Pancreas (tissue), 10 donors: ENCODE results near the gene SORL1-AS1.

Source experiments
- ATAC-seq, 4 donors: fragments of 200-7000 bp; cut with Tn5 transposase; one replicate each; pipeline versions ENCODE4 v1.8.0 to v1.9.1; 2020; ENCODE audit warnings: mild to moderate bottlenecking in 4 of 4, moderate library complexity in 4 of 4
- DNase-seq, 6 donors: peaks; one replicate each; pipeline ENCODE4 v3.0.0-alpha.2; 2020
- FAIRE-seq: peaks from 2 replicates; lab custom pipeline; 2012; peaks lifted over from hg19 to GRCh38; lab: Jason Lieb, UNC
- H3K27ac ChIP-seq, 4 donors: fragments of 200-600 bp; sonication (generic); 1 replicate in 3 of 4; 2 replicates in 1 of 4; pipeline versions ENCODE4 v1.5.0 to v1.8.0; 2020
- H3K27me3 ChIP-seq, 4 donors: fragments of 200-600 bp; one replicate each; pipeline ENCODE4 v1.8.0; 2021
- H3K36me3 ChIP-seq, 3 donors: fragments of 200-600 bp; sonication (generic) in 1 of 3; one replicate each; pipeline versions ENCODE4 v1.5.0 to v1.8.0; 2020 to 2021
- H3K4me1 ChIP-seq, 3 donors: fragments of 200-600 bp; one replicate each; pipeline ENCODE4 v1.8.0; 2021
- H3K4me3 ChIP-seq, 4 donors: fragments of 200-600 bp; sonication (generic) in 2 of 4; one replicate each; pipeline versions ENCODE4 v1.5.0 to v1.8.0; 2020 to 2021
- H3K9me3 ChIP-seq, 4 donors: fragments of 200-600 bp; one replicate each; pipeline ENCODE4 v1.8.0; 2021
- WGBS, 2 donors: extraction: QIAGEN DNeasy Blood & Tissue Kit; methylation state at CpG; one replicate each; pipeline ENCODE4 v1.1.7; 2013; 5-methylcytosine and 5-hydroxymethylcytosine counted together
- intact Hi-C, 3 donors: fragments of 100-400 bp; cut with DNase I; formaldehyde crosslinking; loops; one replicate each; pipeline versions ENCODE4 v1.11.1 to v1.14.2; 2022
- TF ChIP-seq, protein P1 (sequence below), 4 donors: fragments of 200-600 bp; sonication (generic) in 3 of 4; IDR thresholded peaks; one replicate each; pipeline versions ENCODE4 v1.5.0 to v1.8.0; 2021; ENCODE audit warnings: antibody characterized with exemption in 4 of 4
- donor health status: healthy with polysubstance abuse.
- donor health status: DM: no; HTN: no; CAD: no; lungs with moderate emphysema.
- donor health status: DM: no; HTN: no; CAD: no.
- donor health status: control.
- donor health status: control.
- donor health status: Bipolar disorder and iron deficiency.
- donor health status: DM: yes; HTN: yes; CAD: no.
- donor health status: DM: no; HTN: no; CAD: no.
- donor health status: DM: no; HTN: no; CAD: no.
- donor health status: DM: yes; HTN: yes; CAD: no.

SORL1-AS1 gene

DNA sequence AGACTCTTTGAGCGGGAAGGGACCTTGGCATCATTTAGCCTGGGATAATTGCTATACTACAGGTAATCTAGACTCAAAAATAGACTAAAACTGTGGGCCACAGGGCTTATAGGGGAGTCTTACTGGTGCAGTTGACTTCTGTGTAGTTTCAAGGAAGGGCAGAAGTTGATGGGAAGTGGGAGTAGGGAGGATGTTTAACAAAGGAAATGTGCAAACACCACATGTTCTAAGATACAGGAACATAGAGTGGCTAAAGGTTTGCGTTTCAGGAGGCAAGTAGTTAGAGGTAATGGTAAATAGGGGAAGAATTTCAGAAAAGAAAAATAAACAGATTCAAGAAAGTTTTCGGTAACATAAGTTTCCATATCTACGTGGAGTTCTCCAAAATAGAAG is 15.1 kb downstream of the SORL1-AS1 start:
- 75 to 79% methylated on average over 4 of the region's 4 CpGs for WGBS, 2 donors
- Histone ChIP-seq H3K36me3 (no peaks in the 10 kb centered on the region), H3K4me3 (no peak overlapping the region), H3K4me1 (no peaks in the 10 kb centered on the region), H3K27me3 (no peaks in the 10 kb centered on the region), H3K27ac (no peak overlapping the region), H3K9me3 (no peaks in the 10 kb centered on the region)
- intact Hi-C loops: no loop called here
- TF ChIP-seq, protein P1, sequence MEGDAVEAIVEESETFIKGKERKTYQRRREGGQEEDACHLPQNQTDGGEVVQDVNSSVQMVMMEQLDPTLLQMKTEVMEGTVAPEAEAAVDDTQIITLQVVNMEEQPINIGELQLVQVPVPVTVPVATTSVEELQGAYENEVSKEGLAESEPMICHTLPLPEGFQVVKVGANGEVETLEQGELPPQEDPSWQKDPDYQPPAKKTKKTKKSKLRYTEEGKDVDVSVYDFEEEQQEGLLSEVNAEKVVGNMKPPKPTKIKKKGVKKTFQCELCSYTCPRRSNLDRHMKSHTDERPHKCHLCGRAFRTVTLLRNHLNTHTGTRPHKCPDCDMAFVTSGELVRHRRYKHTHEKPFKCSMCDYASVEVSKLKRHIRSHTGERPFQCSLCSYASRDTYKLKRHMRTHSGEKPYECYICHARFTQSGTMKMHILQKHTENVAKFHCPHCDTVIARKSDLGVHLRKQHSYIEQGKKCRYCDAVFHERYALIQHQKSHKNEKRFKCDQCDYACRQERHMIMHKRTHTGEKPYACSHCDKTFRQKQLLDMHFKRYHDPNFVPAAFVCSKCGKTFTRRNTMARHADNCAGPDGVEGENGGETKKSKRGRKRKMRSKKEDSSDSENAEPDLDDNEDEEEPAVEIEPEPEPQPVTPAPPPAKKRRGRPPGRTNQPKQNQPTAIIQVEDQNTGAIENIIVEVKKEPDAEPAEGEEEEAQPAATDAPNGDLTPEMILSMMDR (IDR thresholded peaks at IDR 0.05): no peak
- ATAC-seq (no peak), FAIRE-seq (no peak), DNase-seq (no peak)

DNA sequence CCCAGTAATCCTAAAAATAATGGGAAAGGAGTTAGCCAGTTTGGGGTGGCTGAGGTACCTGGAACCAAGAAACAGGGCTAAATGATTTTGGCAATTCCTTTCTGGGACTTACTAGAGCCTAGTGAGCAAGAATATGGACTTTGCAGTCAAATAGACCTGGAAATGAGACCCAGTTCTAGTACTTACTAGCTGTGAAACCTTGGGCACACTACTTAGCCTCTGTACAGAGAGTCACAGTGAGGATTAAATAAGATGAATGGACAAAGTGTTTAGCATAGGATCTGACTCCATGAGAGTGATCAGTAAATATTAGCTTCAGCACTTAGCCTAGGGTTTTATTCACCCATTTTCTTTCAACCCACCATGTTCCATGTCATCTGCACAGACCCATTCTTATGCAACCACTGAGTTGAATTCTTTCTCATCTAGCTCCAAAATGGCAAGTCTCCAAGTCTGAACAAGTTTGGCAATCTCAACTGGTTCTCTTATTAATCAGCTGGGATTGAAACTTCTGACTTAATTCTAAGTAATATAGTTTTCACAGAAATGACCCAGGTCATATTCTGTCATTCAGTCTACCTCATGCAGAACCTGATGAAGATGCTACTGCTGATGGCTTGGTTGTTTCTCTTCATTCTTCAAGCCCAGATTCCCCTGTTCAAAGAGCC is 15.6 kb downstream of the SORL1-AS1 start:
- H3K9me3 ChIP-seq: no peaks in the 10 kb centered on the region
- H3K36me3 ChIP-seq: no peaks in the 10 kb centered on the region
- no peaks in the 10 kb centered on the region for H3K27me3 ChIP-seq
- TF ChIP-seq, protein P1 (IDR thresholded peaks at IDR 0.05): no peak
- H3K4me1 ChIP-seq: no peaks in the 10 kb centered on the region
- intact Hi-C loops: no loop called here
- no peak overlapping the region for H3K4me3 ChIP-seq
- no peak for FAIRE-seq
- ATAC-seq: peak in 2 of 4 donors; percentile 13 to 48
- H3K27ac ChIP-seq: no peak overlapping the region
- no peak for DNase-seq

DNA sequence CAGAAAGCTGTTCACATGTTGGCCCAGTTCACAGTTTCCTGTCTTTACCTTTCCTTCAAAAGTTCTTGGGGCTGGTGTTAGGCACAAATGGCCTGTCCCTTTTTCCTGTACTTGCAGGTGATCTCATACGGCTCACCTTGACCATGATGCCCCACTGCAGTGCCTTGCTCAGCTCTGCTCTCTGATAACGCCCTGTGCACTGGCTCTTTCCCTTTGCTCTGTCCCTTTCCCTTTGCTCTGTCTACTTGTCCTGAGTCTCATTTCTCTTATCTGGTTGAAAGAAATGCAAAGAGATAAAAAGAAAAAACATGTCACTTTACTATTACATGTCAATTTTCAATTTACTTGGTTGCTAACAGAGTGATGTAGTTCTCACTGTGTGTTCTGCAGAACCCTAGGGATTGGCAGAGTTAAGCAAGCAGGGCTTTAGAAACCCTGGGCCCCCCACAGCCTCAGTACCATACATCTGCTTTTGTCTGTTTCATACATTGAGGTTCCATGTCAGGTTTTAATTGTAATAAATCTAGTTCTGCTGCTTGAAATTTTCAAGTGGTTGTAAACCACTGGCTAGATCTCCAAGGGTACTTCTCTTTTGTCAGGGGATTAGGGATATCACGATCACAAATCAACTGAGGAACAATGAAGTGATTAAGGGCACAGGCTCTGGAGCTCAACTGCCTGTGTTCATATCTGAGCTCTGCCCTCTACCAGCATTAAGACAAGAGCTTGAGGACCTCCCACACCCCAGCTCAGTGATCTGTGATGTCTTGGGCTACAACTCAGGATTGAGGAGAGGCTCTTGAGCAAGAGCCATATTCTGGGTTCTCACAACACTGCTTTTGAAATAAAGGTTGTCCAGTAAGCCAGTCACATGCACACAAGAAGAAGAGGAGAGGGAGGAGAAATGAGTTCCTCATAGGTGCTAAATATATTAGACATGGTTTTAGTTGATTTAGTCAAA is 16.9 kb downstream of the SORL1-AS1 start:
- Histone ChIP-seq H3K4me3 (no peak overlapping the region), H3K4me1 (no peaks in the 10 kb centered on the region), H3K36me3 (no peaks in the 10 kb centered on the region), H3K27ac (no peak overlapping the region), H3K27me3 (no peaks in the 10 kb centered on the region), H3K9me3 (no peaks in the 10 kb centered on the region)
- 63 to 76% methylated on average over 3 of the region's 3 CpGs for WGBS, 2 donors
- FAIRE-seq: no peak
- intact Hi-C loops: no loop called here
- DNase-seq: no peak
- ATAC-seq: peak in 2 of 4 donors; percentile 57 to 71
- TF ChIP-seq, protein P1 (IDR thresholded peaks at IDR 0.05): no peak

DNA sequence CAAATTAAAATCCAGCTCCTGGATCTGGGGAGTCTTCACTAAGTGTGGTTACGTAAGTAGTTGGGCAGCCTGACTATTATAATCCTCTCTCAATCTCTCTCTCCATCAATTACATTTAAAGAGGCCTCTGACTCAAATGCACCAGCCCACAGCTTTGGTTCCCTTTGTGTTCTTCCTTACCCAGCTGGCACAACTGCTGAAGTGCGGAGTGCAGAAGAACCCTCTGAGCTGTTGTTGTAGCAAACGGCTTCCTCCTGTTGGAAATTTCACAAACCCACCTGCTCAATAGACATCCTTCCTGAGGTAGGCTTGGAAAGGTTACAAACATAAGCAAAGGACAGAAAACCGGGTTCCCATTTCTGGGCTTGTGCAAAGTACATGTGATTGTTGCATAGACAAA is 17.6 kb downstream of the SORL1-AS1 start:
- DNase-seq (no peak), FAIRE-seq (no peak), ATAC-seq (no peak)
- WGBS, 2 donors: 67 to 69% methylated on average over 4 of the region's 4 CpGs
- Histone ChIP-seq H3K36me3 (no peaks in the 10 kb centered on the region), H3K4me3 (no peak overlapping the region), H3K27ac (no peak overlapping the region), H3K9me3 (no peaks in the 10 kb centered on the region), H3K4me1 (no peaks in the 10 kb centered on the region), H3K27me3 (no peaks in the 10 kb centered on the region)
- TF ChIP-seq, protein P1 (IDR thresholded peaks at IDR 0.05): no peak
- intact Hi-C loops: no loop called here
